H9 (cell line): ENCODE measurements around the gene CDC42EP1. TPM values are rescaled to one million over a fixed set of nuclear protein-coding genes. Genes with fewer than 3 reads are reported as not detected.

Experiments used
- DNase-seq: peaks from one replicate; pipeline ENCODE4 v3.0.0-alpha.2; 2017
- H2AFZ ChIP-seq: one replicate; pipeline ENCODE4 v1.6.1; 2013; ENCODE audit warnings: mild to moderate bottlenecking, low read length, control low read depth, moderate library complexity
- H2AK5ac ChIP-seq: 2 replicates; pipeline ENCODE4 v1.6.1; 2013; ENCODE audit warnings: low read length, control low read depth, mixed read lengths; ENCODE audit not compliant: insufficient read length
- H2BK120ac ChIP-seq: one replicate; pipeline ENCODE4 v1.6.1; 2013; ENCODE audit warnings: low read depth, mild to moderate bottlenecking, low read length, control low read depth, inconsistent platforms; ENCODE audit not compliant: poor library complexity, severe bottlenecking
- H2BK12ac ChIP-seq: 2 replicates; pipeline ENCODE4 v1.6.1; 2013; ENCODE audit warnings: low read length, control low read depth, mixed read lengths, low read depth; ENCODE audit not compliant: insufficient read length
- H2BK15ac ChIP-seq: 2 replicates; pipeline ENCODE4 v1.6.1; 2013; ENCODE audit warnings: low read depth, low read length, control low read depth
- H2BK20ac ChIP-seq: one replicate; pipeline ENCODE4 v1.6.1; 2013; ENCODE audit warnings: low read depth, mild to moderate bottlenecking, low read length, control low read depth, inconsistent platforms; ENCODE audit not compliant: poor library complexity, severe bottlenecking
- H2BK5ac ChIP-seq: 2 replicates; pipeline ENCODE4 v1.6.1; 2013; ENCODE audit warnings: low read length, control low read depth, mixed read lengths; ENCODE audit not compliant: insufficient read length
- H3K14ac ChIP-seq: 2 replicates; pipeline ENCODE4 v1.6.1; 2013; ENCODE audit warnings: low read length, control low read depth; ENCODE audit not compliant: insufficient read depth
- H3K18ac ChIP-seq: 2 replicates; pipeline ENCODE4 v1.6.1; 2013; ENCODE audit warnings: low read depth, mild to moderate bottlenecking, mixed read lengths, low read length, control low read depth; ENCODE audit not compliant: insufficient read length
- H3K23ac ChIP-seq: 2 replicates; pipeline ENCODE4 v1.6.1; 2013; ENCODE audit warnings: low read length, control low read depth, mixed read lengths, low read depth; ENCODE audit not compliant: insufficient read length
- H3K23me2 ChIP-seq: 2 replicates; pipeline ENCODE4 v1.6.1; 2013; ENCODE audit warnings: low read depth, mild to moderate bottlenecking, mixed read lengths, low read length, control low read depth; ENCODE audit not compliant: insufficient read length, poor library complexity, severe bottlenecking
- H3K27ac ChIP-seq: 2 replicates; pipeline ENCODE4 v1.5.1; 2013; ENCODE audit warnings: low read length, control low read depth, mixed read lengths, low read depth; ENCODE audit not compliant: insufficient read length
- H3K27me3 ChIP-seq: 2 replicates; pipeline ENCODE4 v1.6.1; 2013; ENCODE audit warnings: low read length, control low read depth, inconsistent platforms; ENCODE audit not compliant: insufficient read depth
- H3K4ac ChIP-seq: 2 replicates; pipeline ENCODE4 v1.6.1; 2013; ENCODE audit warnings: low read depth, mild to moderate bottlenecking, control low read depth, inconsistent platforms, low read length, moderate library complexity
- H3K4me1 ChIP-seq: 2 replicates; pipeline ENCODE4 v1.6.1; 2013; ENCODE audit warnings: low read length, control low read depth, inconsistent platforms; ENCODE audit not compliant: insufficient read depth
- H3K4me2 ChIP-seq: 2 replicates; pipeline ENCODE4 v1.6.1; 2013; ENCODE audit warnings: low read length, control low read depth, mixed read lengths; ENCODE audit not compliant: insufficient read length, insufficient read depth
- H3K56ac ChIP-seq: 2 replicates; pipeline ENCODE4 v1.6.1; 2013; ENCODE audit warnings: low read depth, mild to moderate bottlenecking, mixed read lengths, low read length, control low read depth; ENCODE audit not compliant: insufficient read length
- H3K79me1 ChIP-seq: 2 replicates; pipeline ENCODE4 v1.6.1; 2013; ENCODE audit warnings: low read depth, mild to moderate bottlenecking, moderate library complexity, low read length, control low read depth, inconsistent platforms; ENCODE audit not compliant: insufficient read depth, poor library complexity, severe bottlenecking
- H3K79me2 ChIP-seq: 2 replicates; pipeline ENCODE4 v1.6.1; 2013; ENCODE audit warnings: low read length, control low read depth, inconsistent platforms; ENCODE audit not compliant: insufficient read depth
- H3K9ac ChIP-seq: 2 replicates; pipeline ENCODE4 v1.6.1; 2013; ENCODE audit warnings: low read length, control low read depth, mixed read lengths; ENCODE audit not compliant: insufficient read length; ENCODE audit errors: extremely low read depth
- H3K9me3 ChIP-seq: one replicate; pipeline ENCODE4 v1.6.1; 2013; ENCODE audit warnings: low read depth, low read length, inconsistent platforms; ENCODE audit not compliant: control insufficient read depth
- H3T11ph ChIP-seq: one replicate; pipeline ENCODE4 v1.6.1; 2013; ENCODE audit warnings: mild to moderate bottlenecking, low read length, control low read depth, inconsistent platforms
- H4K20me1 ChIP-seq: one replicate; pipeline ENCODE4 v1.6.1; 2013; ENCODE audit not compliant: control insufficient read depth, insufficient read length, insufficient read depth
- H4K5ac ChIP-seq: 2 replicates; pipeline ENCODE4 v1.6.1; 2013; ENCODE audit warnings: low read depth, mild to moderate bottlenecking, mixed read lengths, low read length, control low read depth; ENCODE audit not compliant: insufficient read length
- H4K8ac ChIP-seq: replicated peaks from 2 replicates; pipeline ENCODE4 v1.6.1; 2013; ENCODE audit warnings: low read length, control low read depth, mixed read lengths, low read depth; ENCODE audit not compliant: insufficient read length
- H4K91ac ChIP-seq: 2 replicates; pipeline ENCODE4 v1.6.1; 2013; ENCODE audit warnings: low read depth, mild to moderate bottlenecking, moderate library complexity, mixed read lengths, low read length, control low read depth; ENCODE audit not compliant: insufficient read length
- H3K27ac Mint-ChIP-seq, 3 experiments: 2 replicates in 2 of 3; 3 replicates in 1 of 3; pipeline ENCODE4 v1.8.0; 2020 to 2021; ENCODE audit warnings: mixed read lengths in 3 of 3, mild to moderate bottlenecking in 1 of 3, moderate library complexity in 1 of 3
- H3K27me3 Mint-ChIP-seq: 2 replicates; pipeline ENCODE4 v1.8.0; 2021; ENCODE audit warnings: low read depth, mild to moderate bottlenecking, moderate library complexity, mixed read lengths
- H3K36me3 Mint-ChIP-seq, 3 experiments: 2 replicates in 2 of 3; 3 replicates in 1 of 3; pipeline ENCODE4 v1.8.0; 2020 to 2021; ENCODE audit warnings: low read depth in 3 of 3, mixed read lengths in 3 of 3; ENCODE audit not compliant: insufficient read depth in 1 of 3
- H3K4me1 Mint-ChIP-seq, 2 experiments: 2 replicates each; pipeline ENCODE4 v1.8.0; 2020; ENCODE audit warnings: mixed read lengths in 2 of 2
- H3K4me3 Mint-ChIP-seq, 2 experiments: 2 replicates in 1 of 2; 3 replicates in 1 of 2; pipeline ENCODE4 v1.8.0; 2020 to 2021; ENCODE audit warnings: mild to moderate bottlenecking in 2 of 2, mixed read lengths in 2 of 2, moderate library complexity in 1 of 2
- H3K9me3 Mint-ChIP-seq, 2 experiments: 2 replicates in 1 of 2; 3 replicates in 1 of 2; pipeline ENCODE4 v1.8.0; 2020; ENCODE audit warnings: mild to moderate bottlenecking in 2 of 2, mixed read lengths in 2 of 2, moderate library complexity in 1 of 2
- WGBS: extraction: QIAGEN DNeasy Blood & Tissue Kit; methylation state at CpG from one replicate; pipeline ENCODE4 v1.1.7; 2013; ENCODE audit warnings: missing lambda C conversion rate, low lambda C conversion rate, mixed read lengths; ENCODE audit not compliant: insufficient read length; ENCODE audit errors: extremely low coverage; 5-methylcytosine and 5-hydroxymethylcytosine counted together
- total RNA-seq: library from RNA; stranded (reverse); gene quantifications from 2 replicates; pipeline ENCODE4 v1.2.1, GENCODE V29; 2021
- TF ChIP-seq, protein P1 (sequence below): fragments of 200-600 bp; sonication (generic); conservative IDR thresholded peaks from 3 replicates; pipeline ENCODE4 v1.8.0; 2021; ENCODE audit warnings: antibody characterized with exemption, mild to moderate bottlenecking

The CDC42EP1 gene
- total RNA-seq, 1 experiment from 2014 or later = 23.0 TPM

DNA sequence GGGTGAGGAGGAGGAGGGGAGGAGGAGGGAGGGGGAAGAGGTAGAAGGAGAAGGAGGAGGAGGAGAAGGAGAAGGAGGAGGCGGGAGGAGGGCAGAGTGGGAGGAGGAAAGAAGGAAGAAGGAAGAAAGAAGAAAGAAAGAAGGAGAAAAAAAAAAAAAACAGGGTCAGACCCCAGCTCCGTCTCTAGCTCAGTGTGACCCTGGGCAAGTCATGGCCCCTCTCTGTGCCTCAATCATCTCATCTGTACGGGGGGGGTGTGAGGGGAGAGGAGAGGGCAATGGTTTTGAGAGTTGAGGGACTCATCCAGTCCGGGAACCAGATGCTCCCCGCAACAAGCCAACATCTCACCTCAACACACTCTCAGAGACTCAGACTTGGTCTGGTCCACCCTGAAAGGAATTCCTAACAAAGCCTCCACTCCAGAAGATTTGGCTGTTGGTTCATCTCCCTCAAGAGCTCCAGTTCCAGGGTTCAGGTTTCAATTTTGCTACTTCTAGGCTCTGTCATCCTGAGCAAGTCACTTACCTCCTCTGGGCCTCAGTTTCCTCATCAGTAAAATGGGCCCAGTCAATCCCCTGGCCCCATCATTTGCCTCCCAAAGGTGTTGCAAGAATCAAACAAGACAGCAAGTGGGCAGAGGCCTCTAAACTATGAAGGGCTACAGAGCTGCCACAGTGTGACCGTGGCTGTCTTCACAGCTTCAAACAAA lies 48.7 kb upstream of the CDC42EP1 start:
- Histone ChIP-seq H3K27me3 (no peaks in the 10 kb centered on the region), H3K23me2 (no peaks in the 10 kb centered on the region), H2AK5ac (no peak overlapping the region), H3K18ac (no peak overlapping the region), H3K14ac (no peak overlapping the region), H3K56ac (no peak overlapping the region), H4K8ac (no peak overlapping the region), H2BK120ac (no peak overlapping the region), H3K79me1 (no peaks in the 10 kb centered on the region), H3K79me2 (no peaks in the 10 kb centered on the region), H2BK12ac (no peak overlapping the region), H2BK5ac (no peak overlapping the region), H4K91ac (no peak overlapping the region), H3K4me1 (no peaks in the 10 kb centered on the region), H3K9ac (no peak overlapping the region), H3T11ph (no peak overlapping the region), H2AFZ (no peak overlapping the region), H2BK20ac (no peak overlapping the region), H3K23ac (no peak overlapping the region), H2BK15ac (no peak overlapping the region), H3K4me2 (no peak overlapping the region), H3K9me3 (no peaks in the 10 kb centered on the region), H3K27ac (no peak overlapping the region), H3K4ac (no peak overlapping the region), H4K20me1 (no peaks in the 10 kb centered on the region), H4K5ac (no peak overlapping the region)
- TF ChIP-seq, protein P1, sequence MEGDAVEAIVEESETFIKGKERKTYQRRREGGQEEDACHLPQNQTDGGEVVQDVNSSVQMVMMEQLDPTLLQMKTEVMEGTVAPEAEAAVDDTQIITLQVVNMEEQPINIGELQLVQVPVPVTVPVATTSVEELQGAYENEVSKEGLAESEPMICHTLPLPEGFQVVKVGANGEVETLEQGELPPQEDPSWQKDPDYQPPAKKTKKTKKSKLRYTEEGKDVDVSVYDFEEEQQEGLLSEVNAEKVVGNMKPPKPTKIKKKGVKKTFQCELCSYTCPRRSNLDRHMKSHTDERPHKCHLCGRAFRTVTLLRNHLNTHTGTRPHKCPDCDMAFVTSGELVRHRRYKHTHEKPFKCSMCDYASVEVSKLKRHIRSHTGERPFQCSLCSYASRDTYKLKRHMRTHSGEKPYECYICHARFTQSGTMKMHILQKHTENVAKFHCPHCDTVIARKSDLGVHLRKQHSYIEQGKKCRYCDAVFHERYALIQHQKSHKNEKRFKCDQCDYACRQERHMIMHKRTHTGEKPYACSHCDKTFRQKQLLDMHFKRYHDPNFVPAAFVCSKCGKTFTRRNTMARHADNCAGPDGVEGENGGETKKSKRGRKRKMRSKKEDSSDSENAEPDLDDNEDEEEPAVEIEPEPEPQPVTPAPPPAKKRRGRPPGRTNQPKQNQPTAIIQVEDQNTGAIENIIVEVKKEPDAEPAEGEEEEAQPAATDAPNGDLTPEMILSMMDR = no peak
- no CpG with 5 or more reads among the region's 6 CpGs for WGBS
- Mint-ChIP-seq H3K4me3 (no peak overlapping the region), H3K9me3 (peaks cover 0 to 4% of the 10 kb centered on the region in 2 experiments; a peak in 3 of 5 replicates), H3K27ac (no peak overlapping the region), H3K4me1 (peaks cover 9 to 16% of the 10 kb centered on the region in 2 experiments), H3K27me3 (no peaks in the 10 kb centered on the region), H3K36me3 (peaks cover 0 to 23% (median 13%) of the 10 kb centered on the region in 3 experiments; a peak in 4 of 7 replicates)
- no peak for DNase-seq
